AG10803 (cell line): ENCODE results near the gene RMDN3.

Source experiments
- DNase-seq: peaks from one replicate; pipeline ENCODE4 v3.0.0; 2010; ENCODE audit warnings: low read depth
- H3K4me3 ChIP-seq: 2 replicates; pipeline ENCODE4 v1.5.1; 2011; ENCODE audit warnings: mild to moderate bottlenecking, low read length, control low read depth
- CTCF ChIP-seq: conservative IDR thresholded peaks from 2 replicates; pipeline ENCODE4 v1.5.1; 2011; ENCODE audit warnings: mild to moderate bottlenecking, low read length, control low read depth, inconsistent platforms

The RMDN3 gene

DNA sequence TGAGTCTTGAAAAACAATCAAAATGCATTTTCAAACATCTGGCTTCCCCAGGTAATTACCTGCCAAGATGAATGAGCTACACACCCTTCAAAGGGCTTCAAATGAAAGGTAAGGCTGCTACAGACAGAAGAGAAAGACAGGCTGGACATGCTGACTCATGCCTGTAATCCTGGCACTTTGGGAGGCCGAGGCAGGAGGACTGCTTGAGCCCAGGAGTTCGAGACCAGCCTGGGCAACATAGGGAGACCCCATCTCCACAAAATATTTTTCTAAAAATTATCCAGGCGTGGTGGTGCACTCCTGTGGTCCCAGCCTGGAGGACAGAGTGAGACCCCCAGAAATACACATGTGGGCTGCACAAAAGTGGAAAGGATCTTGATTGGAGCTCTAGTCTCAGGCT lies 37.3 kb upstream of the RMDN3 start:
- no peak overlapping the region for H3K4me3 ChIP-seq
- no peak for TF ChIP-seq CTCF
- DNase-seq: no peak

DNA sequence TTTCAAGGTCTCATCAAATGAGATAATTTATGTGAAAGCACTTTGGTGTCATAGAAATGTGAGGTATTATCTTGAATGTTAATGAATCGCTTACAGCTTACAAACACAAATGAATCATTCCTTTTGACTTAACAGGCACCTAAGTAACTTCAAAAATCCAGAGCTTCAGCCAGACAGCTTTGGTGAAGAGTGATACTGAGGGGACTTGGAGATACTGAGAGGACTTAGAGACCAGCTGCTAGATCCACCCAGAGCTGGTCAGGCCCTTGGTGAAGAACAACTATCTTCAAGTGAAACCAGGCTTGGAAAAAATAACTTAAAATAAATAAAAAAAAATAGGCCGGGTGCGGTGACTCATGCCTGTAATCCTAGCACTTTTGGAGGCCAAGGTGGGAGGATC lies 35.7 kb upstream of the RMDN3 start:
- TF ChIP-seq CTCF: no peak
- no peak overlapping the region for H3K4me3 ChIP-seq
- DNase-seq: no peak

GRCh38 chr15:40789999-40790398 lies 34.9 kb upstream of the RMDN3 start:
- no peak for DNase-seq
- TF ChIP-seq CTCF: no peak

GRCh38 chr15:40789119-40789518 lies 34.1 kb upstream of the RMDN3 start:
- H3K4me3 ChIP-seq: no peak overlapping the region
- no peak for DNase-seq
- no peak for TF ChIP-seq CTCF

More at GRCh38 chr15:40789999-40790398, 34.9 kb upstream of the RMDN3 start:
- H3K4me3 ChIP-seq: no peak overlapping the region

DNA sequence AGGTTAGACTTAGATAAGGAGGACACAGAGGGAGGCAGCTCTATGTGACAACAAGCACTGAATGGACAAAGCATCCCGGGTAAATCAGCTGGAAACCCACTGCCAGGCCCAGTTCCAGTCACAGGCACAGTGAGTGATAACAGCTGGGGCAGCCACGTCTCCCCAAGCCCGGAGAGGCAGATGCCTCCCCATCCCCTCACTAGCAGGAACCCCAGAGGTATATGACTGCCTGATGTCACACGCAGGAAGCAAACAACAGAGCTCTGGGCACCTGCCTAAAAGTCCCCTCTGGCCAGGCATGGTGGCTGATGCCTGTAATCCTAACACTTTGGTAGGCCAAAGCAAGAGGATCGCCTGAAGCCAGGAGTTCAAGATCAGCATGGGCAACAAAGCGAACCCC lies 32.9 kb upstream of the RMDN3 start:
- no peak for TF ChIP-seq CTCF
- no peak overlapping the region for H3K4me3 ChIP-seq
- no peak for DNase-seq

DNA sequence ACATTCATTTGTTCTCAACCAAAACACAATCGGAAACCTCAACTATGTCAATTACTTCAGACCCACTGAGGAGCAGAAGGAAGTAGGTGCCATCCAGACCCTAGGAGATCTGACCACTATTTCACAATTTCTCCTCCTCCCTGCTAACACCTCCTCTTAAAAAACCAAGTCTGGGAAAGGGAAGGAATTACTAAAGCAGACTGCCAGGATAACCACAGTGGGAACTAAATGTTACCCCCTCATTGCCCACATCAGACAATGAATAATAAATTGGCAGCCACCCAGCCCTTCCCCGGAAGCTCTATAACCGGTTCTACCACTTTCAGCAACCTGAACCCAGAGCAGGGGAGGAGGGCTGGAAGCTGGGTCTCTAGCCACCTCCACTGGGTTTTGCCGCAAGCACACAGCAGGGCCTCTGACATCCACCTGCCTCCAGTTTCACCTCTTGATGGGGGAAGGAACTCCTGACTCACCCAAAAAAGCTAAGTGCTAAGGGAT lies 32.3 kb upstream of the RMDN3 start:
- TF ChIP-seq CTCF: no peak
- H3K4me3 ChIP-seq: no peak overlapping the region
- DNase-seq: peak; percentile 93

GRCh38 chr15:40785814-40786213 lies 30.8 kb upstream of the RMDN3 start:
- DNase-seq: no peak
- no peak overlapping the region for H3K4me3 ChIP-seq
- no peak for TF ChIP-seq CTCF
